ENCODE data around the gene MPL. TPM values are rescaled to one million over a fixed set of nuclear protein-coding genes. Genes with fewer than 3 reads are reported as not detected.

The MPL gene
- total RNA-seq, 2 donors from 2014 or later, result 0.64 to 1.2 TPM

DNA sequence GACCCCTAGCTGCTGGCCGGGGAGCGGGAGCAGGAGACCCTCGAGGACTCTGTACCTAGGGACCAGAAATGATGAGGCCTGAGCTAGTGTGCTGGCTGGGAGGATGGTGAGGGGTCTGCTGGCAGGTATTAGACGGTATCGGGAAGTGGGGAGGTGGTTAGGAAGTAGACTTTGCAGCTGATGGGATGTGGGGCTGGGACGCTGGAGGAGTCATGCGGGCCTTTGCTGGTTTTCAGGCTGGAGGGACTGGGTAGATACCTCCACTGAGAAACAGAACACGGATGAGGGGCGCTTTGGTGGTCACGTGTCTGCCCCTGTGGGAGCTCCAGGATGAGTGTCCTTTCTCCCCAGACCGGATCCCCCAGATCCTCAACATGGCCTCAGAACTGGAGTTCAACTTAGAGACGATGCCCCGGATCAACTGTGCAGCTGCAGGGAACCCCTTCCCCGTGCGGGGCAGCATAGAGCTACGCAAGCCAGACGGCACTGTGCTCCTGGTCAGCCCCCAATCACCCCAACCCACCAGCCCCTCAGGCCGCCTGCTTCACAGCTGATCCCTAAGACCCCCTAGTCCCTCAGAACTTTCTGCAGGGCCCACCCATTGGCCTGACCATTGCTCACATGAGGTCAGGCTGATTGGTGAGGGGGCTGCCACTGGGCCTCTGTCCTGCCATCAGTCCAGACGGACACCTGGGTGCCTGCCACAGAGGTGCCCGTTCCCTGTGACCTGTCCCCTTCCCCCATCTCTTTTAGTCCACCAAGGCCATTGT lies 28.8 kb upstream of the MPL start:
- H3K4me3 ChIP-seq (ENCODE audit: low read length), result no peak overlapping the region
- H3K9me3 Mint-ChIP-seq, result no peaks in the 10 kb centered on the region
- H3K36me3 ChIP-seq (ENCODE audit: control insufficient read depth, insufficient read depth, low read length), result no peaks in the 10 kb centered on the region
- WGBS, 2 experiments (ENCODE audit: insufficient coverage in 1 of 2, insufficient read length in 1 of 2), result 93 to 94% methylated on average over 10 to 20 of the region's 20 CpGs
- no peaks in the 10 kb centered on the region for H3K36me3 Mint-ChIP-seq (ENCODE audit: low read depth)
- H3K9me3 ChIP-seq (ENCODE audit: control insufficient read depth, low read length), result no peaks in the 10 kb centered on the region
- no peak overlapping the region for H3K27ac Mint-ChIP-seq
- H3K4me1 Mint-ChIP-seq, result peaks cover 6% of the 10 kb centered on the region
- no peak overlapping the region for H3K4me3 Mint-ChIP-seq
- no peaks in the 10 kb centered on the region for H3K4me1 ChIP-seq (ENCODE audit: control insufficient read depth, insufficient read depth, low read length)
- TF ChIP-seq, protein P1, sequence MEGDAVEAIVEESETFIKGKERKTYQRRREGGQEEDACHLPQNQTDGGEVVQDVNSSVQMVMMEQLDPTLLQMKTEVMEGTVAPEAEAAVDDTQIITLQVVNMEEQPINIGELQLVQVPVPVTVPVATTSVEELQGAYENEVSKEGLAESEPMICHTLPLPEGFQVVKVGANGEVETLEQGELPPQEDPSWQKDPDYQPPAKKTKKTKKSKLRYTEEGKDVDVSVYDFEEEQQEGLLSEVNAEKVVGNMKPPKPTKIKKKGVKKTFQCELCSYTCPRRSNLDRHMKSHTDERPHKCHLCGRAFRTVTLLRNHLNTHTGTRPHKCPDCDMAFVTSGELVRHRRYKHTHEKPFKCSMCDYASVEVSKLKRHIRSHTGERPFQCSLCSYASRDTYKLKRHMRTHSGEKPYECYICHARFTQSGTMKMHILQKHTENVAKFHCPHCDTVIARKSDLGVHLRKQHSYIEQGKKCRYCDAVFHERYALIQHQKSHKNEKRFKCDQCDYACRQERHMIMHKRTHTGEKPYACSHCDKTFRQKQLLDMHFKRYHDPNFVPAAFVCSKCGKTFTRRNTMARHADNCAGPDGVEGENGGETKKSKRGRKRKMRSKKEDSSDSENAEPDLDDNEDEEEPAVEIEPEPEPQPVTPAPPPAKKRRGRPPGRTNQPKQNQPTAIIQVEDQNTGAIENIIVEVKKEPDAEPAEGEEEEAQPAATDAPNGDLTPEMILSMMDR (conservative IDR thresholded peaks at IDR 0.05), result no peak
- no peaks in the 10 kb centered on the region for H3K27me3 ChIP-seq (ENCODE audit: control insufficient read depth, insufficient read depth, low read length, poor library complexity, severe bottlenecking)
- no peak overlapping the region for H3K9ac ChIP-seq (ENCODE audit: extremely low read depth, low read length, poor library complexity, severe bottlenecking)
- DNase-seq, result no peak
- peaks cover 4% of the 10 kb centered on the region for H3K27me3 Mint-ChIP-seq (ENCODE audit: insufficient read depth)
- no peak overlapping the region for H3K27ac ChIP-seq (ENCODE audit: low read depth, low read length)

DNA sequence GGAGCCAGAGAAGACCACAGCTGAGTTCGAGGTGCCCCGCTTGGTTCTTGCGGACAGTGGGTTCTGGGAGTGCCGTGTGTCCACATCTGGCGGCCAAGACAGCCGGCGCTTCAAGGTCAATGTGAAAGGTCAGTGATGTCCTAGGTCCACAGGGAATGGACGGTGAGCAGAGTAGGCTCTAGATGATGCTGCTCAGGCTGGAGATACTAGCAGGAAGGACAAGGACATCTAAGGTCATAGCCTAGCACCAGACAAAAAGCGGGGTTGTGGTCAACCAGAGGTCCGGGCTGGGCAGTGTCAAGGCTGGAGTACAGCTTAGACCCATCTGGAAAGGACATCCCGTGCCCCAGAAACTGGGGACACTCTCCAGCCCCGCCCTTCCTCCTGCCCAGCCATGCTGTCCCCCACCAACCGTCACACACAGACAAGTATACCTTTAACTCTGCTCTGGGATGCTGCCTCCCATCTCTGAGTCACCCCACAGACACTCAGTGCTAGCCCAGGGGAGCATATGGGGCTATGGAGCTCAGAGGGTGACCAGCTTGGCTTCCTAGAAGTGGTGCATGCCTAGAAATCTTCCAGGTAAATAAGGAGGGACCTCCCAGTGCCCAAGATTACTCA lies 28.1 kb upstream of the MPL start:
- Histone ChIP-seq H3K36me3 (ENCODE audit: control insufficient read depth, insufficient read depth, low read length) (no peaks in the 10 kb centered on the region), H3K9me3 (ENCODE audit: control insufficient read depth, low read length) (no peaks in the 10 kb centered on the region), H3K4me3 (ENCODE audit: low read length) (no peak overlapping the region), H3K27me3 (ENCODE audit: control insufficient read depth, insufficient read depth, low read length, poor library complexity, severe bottlenecking) (no peaks in the 10 kb centered on the region), H3K27ac (ENCODE audit: low read depth, low read length) (no peak overlapping the region), H3K9ac (ENCODE audit: extremely low read depth, low read length, poor library complexity, severe bottlenecking) (no peak overlapping the region), H3K4me1 (ENCODE audit: control insufficient read depth, insufficient read depth, low read length) (no peaks in the 10 kb centered on the region)
- no peak overlapping the region for H3K27ac Mint-ChIP-seq
- TF ChIP-seq, protein P1 (conservative IDR thresholded peaks at IDR 0.05), result no peak
- no peaks in the 10 kb centered on the region for H3K36me3 Mint-ChIP-seq (ENCODE audit: low read depth)
- H3K27me3 Mint-ChIP-seq (ENCODE audit: insufficient read depth), result peaks cover 4% of the 10 kb centered on the region
- no peak for DNase-seq
- 92 to 100% methylated on average over 8 to 13 of the region's 13 CpGs for WGBS, 2 experiments (ENCODE audit: insufficient coverage in 1 of 2, insufficient read length in 1 of 2)
- no peak overlapping the region for H3K4me3 Mint-ChIP-seq
- no peaks in the 10 kb centered on the region for H3K9me3 Mint-ChIP-seq
- peaks cover 6% of the 10 kb centered on the region for H3K4me1 Mint-ChIP-seq

DNA sequence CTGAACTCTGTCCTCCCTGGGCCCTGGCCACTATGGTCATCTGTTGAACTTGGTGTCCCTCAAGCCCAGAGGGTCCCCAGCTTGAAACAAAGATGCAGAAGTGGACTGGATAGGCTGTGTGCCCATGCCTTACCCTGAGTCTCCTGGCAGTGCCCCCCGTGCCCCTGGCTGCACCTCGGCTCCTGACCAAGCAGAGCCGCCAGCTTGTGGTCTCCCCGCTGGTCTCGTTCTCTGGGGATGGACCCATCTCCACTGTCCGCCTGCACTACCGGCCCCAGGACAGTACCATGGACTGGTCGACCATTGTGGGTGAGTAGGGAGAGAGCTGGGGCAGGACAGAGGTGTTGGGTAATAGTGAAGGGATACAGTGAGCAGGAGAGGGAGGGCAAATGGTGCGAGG lies 26.1 kb upstream of the MPL start:
- DNase-seq, result no peak
- no peak overlapping the region for H3K4me3 ChIP-seq (ENCODE audit: low read length)
- Mint-ChIP-seq H3K36me3 (ENCODE audit: low read depth) (no peaks in the 10 kb centered on the region), H3K9me3 (no peaks in the 10 kb centered on the region), H3K4me1 (no peaks in the 10 kb centered on the region), H3K27ac (no peak overlapping the region), H3K27me3 (ENCODE audit: insufficient read depth) (peaks cover 3% of the 10 kb centered on the region), H3K4me3 (no peak overlapping the region)
- TF ChIP-seq, protein P1 (conservative IDR thresholded peaks at IDR 0.05), result no peak
- H3K27me3 ChIP-seq (ENCODE audit: control insufficient read depth, insufficient read depth, low read length, poor library complexity, severe bottlenecking), result no peaks in the 10 kb centered on the region
- 91 to 95% methylated on average over 6 to 9 of the region's 9 CpGs for WGBS, 2 experiments (ENCODE audit: insufficient coverage in 1 of 2, insufficient read length in 1 of 2)
- no peak overlapping the region for H3K9ac ChIP-seq (ENCODE audit: extremely low read depth, low read length, poor library complexity, severe bottlenecking)
- H3K36me3 ChIP-seq (ENCODE audit: control insufficient read depth, insufficient read depth, low read length), result no peaks in the 10 kb centered on the region
- H3K27ac ChIP-seq (ENCODE audit: low read depth, low read length), result no peak overlapping the region
- H3K4me1 ChIP-seq (ENCODE audit: control insufficient read depth, insufficient read depth, low read length), result no peaks in the 10 kb centered on the region
- H3K9me3 ChIP-seq (ENCODE audit: control insufficient read depth, low read length), result no peaks in the 10 kb centered on the region
